T-helper 2 cell treated with Interferon-gamma antibody and Interleukin-4, amounts not matched to agents 5 μg/mL and 100 μg/mL, for 36 hours (primary cell): ENCODE results near the gene RFPL4A.
"Not testable (repeated sequence)": the region's sequence is repeated elsewhere in the genome, so short reads cannot be mapped to it uniquely, and the experiment has no call there.

Source experiments
- DNase-seq: peaks from one replicate; pipeline ENCODE4 v3.0.0; 2021; ENCODE audit warnings: low spot score
- H3K27ac Mint-ChIP-seq: one replicate; pipeline ENCODE4 v1.8.0; 2021; ENCODE audit warnings: mild to moderate bottlenecking, mixed read lengths
- H3K27me3 Mint-ChIP-seq: one replicate; pipeline ENCODE4 v1.8.0; 2021; ENCODE audit warnings: low read depth, mixed read lengths
- H3K36me3 Mint-ChIP-seq: one replicate; pipeline ENCODE4 v1.8.0; 2021; ENCODE audit warnings: low read depth, mixed read lengths
- H3K4me1 Mint-ChIP-seq: one replicate; pipeline ENCODE4 v1.8.0; 2021; ENCODE audit warnings: low read depth, mixed read lengths
- H3K4me3 Mint-ChIP-seq: one replicate; pipeline ENCODE4 v1.8.0; 2022; ENCODE audit warnings: mild to moderate bottlenecking, moderate library complexity, mixed read lengths
- H3K9me3 Mint-ChIP-seq: one replicate; pipeline ENCODE4 v1.8.0; 2021; ENCODE audit warnings: mixed read lengths

The RFPL4A gene

DNA sequence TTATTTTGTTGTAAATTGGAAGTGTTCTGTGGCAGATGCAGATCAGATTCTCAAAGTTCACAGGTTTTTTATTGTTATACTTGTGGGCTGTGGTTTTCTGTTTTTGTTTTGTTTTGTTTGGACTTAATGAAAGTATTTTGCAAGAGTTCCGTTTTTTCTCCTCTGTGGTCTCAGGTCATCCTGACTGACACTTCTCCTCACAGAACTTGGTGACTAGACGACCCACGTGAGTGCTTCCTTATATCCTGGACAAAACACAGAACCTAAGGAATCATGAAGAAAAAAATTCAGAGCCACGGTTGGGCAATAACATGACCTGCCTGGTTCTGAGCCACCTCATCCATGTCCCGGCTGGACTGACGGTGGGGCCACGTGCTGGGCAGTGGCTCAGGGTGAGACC lies 7.6 kb downstream of the RFPL4A start:
- no peak for DNase-seq
- H3K9me3 Mint-ChIP-seq: peaks cover 36% of the 10 kb centered on the region
- H3K36me3 Mint-ChIP-seq: no peaks in the 10 kb centered on the region
- H3K27me3 Mint-ChIP-seq: no peaks in the 10 kb centered on the region
- no peak overlapping the region for H3K4me3 Mint-ChIP-seq
- no peak overlapping the region for H3K27ac Mint-ChIP-seq
- no peaks in the 10 kb centered on the region for H3K4me1 Mint-ChIP-seq

DNA sequence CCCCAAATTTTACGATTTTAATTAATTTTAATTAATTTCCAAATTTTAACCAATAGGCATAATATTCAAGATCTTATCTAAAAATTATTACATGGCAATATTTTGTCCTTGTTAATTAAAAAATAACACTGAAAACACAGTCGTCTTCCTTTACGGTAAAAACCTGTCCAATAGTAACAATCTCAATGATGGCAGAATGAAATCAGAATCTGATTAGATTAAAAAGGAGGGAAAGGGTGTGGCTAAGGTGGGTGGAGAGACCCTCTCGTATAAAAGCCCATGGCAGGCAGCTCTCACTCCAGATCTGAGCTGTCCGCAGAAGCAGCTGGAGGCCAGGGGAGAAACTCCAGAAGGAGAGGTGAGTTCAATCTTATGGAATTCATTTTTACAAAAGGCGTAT lies 9.9 kb downstream of the RFPL4A start, which contains the start of gene RFPL4AL1:
Gene RFPL4AL1 (plus strand): TSS at position 301 of the 400 bp plus-strand sequence. CDS start 2,687 bp downstream, outside the sequence.
- not testable (repeated sequence) for H3K27ac Mint-ChIP-seq, DNase-seq, H3K36me3 Mint-ChIP-seq, H3K4me3 Mint-ChIP-seq, H3K4me1 Mint-ChIP-seq, H3K27me3 Mint-ChIP-seq
- peaks cover 37% of the 10 kb centered on the region for H3K9me3 Mint-ChIP-seq

DNA sequence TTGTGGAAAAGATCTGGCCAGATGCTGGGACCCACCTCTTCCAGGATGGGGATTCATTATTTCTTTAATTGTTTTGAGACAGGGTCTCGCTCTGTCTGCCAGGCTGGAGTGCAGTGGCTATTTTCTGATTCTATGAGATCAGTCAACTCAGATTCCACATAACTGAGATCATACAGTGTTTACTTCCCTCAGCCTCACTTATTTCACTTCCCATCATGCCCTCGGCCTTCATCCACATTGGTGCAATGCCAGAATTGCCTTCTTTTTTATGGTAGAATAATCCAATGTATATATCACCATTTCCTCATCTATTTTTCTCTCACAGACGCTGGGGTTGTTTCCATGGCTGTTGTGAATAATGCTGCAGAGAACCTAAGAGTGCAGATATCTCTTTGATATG lies 10.7 kb downstream of the RFPL4A start:
- H3K4me3 Mint-ChIP-seq, H3K27ac Mint-ChIP-seq, H3K27me3 Mint-ChIP-seq, H3K4me1 Mint-ChIP-seq, H3K36me3 Mint-ChIP-seq, DNase-seq: not testable (repeated sequence)
- H3K9me3 Mint-ChIP-seq: peaks cover 36% of the 10 kb centered on the region

DNA sequence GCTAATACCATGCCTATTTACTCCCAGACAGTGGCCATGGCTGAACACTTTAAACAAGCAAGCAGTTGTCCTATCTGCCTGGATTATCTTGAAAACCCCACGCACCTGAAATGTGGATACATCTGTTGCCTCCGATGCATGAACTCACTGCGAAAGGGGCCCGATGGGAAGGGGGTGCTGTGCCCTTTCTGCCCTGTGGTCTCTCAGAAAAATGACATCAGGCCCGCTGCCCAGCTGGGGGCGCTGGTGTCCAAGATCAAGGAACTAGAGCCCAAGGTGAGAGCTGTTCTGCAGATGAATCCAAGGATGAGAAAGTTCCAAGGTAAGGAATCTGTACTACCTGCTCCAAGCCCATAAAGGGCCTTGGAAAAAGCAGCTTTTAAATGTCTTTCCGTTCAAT lies 18.6 kb downstream of the RFPL4A start:
- no peaks in the 10 kb centered on the region for H3K4me1 Mint-ChIP-seq
- H3K27me3 Mint-ChIP-seq: no peaks in the 10 kb centered on the region

DNA sequence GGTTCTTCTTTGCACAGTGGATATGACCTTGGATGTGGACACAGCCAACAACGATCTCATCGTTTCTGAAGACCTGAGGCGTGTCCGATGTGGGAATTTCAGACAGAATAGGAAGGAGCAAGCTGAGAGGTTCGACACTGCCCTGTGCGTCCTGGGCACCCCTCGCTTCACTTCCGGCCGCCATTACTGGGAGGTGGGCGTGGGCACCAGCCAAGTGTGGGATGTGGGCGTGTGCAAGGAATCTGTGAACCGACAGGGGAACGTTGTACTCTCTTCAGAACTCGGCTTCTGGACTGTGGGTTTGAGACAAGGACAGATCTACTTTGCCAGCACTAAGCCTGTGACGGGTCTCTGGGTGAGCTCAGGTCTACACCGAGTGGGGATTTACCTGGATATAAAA lies 19.4 kb downstream of the RFPL4A start:
- no peaks in the 10 kb centered on the region for H3K4me1 Mint-ChIP-seq
- no peak for DNase-seq
- peaks cover 22% of the 10 kb centered on the region for H3K9me3 Mint-ChIP-seq

More for the DNA sequence above, 18.6 kb downstream of the RFPL4A start:
- DNase-seq: no peak
- Mint-ChIP-seq H3K27ac (no peak overlapping the region), H3K4me3 (no peak overlapping the region), H3K36me3 (no peaks in the 10 kb centered on the region), H3K9me3 (peaks cover 22% of the 10 kb centered on the region)

DNA sequence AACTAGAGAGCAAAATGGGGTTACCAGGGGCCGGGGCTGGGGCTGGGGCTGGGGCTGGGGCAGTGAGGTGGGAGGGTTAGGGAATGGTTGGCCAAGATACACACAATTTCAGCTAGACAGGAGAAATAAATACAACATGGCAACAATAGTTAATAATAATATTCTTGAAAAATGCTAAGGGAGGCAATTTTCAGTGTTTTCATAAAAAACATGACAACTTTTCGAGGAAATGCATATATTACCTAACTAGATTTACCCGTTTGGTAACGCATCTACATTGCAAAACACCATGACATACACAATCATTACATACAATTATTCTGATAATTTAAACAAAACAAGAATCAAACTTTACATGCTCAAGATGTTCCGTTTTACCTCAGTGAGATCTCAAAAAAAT lies 22.2 kb downstream of the RFPL4A start:
- no peaks in the 10 kb centered on the region for H3K27me3 Mint-ChIP-seq
- no peaks in the 10 kb centered on the region for H3K36me3 Mint-ChIP-seq
- H3K27ac Mint-ChIP-seq: no peak overlapping the region
- H3K4me1 Mint-ChIP-seq: no peaks in the 10 kb centered on the region
- no peak overlapping the region for H3K4me3 Mint-ChIP-seq
- peaks cover 17% of the 10 kb centered on the region for H3K9me3 Mint-ChIP-seq
- DNase-seq: no peak

More for the DNA sequence above, 19.4 kb downstream of the RFPL4A start:
- no peak overlapping the region for H3K4me3 Mint-ChIP-seq
- no peak overlapping the region for H3K27ac Mint-ChIP-seq
- H3K36me3 Mint-ChIP-seq: no peaks in the 10 kb centered on the region
- no peaks in the 10 kb centered on the region for H3K27me3 Mint-ChIP-seq

DNA sequence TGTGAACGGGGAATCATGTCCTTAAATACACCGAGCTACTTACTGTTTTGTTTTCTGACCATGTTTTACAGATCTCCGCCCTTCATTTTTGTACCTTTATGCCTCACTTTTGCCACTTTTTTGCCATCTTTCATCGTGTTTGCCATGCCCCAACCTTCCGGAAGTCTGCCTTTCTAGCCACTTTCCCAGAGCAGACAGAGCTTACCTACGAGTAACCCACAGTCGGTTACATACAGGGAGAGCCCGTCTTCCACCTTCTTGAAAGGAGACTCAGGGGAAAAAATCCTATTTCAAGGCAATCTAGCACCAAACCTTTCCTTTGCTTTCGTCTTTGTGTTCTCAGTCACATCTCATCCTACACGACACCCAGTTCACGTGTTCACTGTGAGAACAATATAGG lies 36.1 kb downstream of the RFPL4A start:
- Mint-ChIP-seq H3K27me3 (no peaks in the 10 kb centered on the region), H3K36me3 (no peaks in the 10 kb centered on the region), H3K27ac (no peak overlapping the region), H3K4me3 (no peak overlapping the region), H3K4me1 (no peaks in the 10 kb centered on the region), H3K9me3 (peaks cover 28% of the 10 kb centered on the region)
- no peak for DNase-seq

DNA sequence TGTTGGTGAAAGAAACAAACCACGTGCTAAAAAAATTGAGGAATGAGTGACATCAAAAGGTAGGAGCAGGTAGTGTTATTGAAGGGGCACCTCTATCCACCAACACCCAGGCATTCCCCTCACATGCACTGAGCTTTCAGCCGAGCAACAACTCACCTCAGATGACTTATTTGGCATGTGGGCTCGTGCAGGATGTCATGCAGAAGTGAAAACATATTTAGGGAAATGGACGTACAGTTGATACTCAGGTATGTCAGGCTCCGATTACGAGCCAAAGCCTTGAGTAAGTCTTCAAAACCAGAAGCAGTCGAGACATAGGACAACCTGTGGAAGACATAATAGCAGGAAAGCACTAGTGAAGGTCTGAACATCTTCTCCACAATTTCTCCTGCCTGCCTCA lies 42.5 kb downstream of the RFPL4A start:
- Mint-ChIP-seq H3K4me1 (no peaks in the 10 kb centered on the region), H3K27me3 (no peaks in the 10 kb centered on the region), H3K9me3 (peaks cover 47% of the 10 kb centered on the region), H3K36me3 (no peaks in the 10 kb centered on the region), H3K4me3 (no peak overlapping the region), H3K27ac (no peak overlapping the region)
- no peak for DNase-seq

DNA sequence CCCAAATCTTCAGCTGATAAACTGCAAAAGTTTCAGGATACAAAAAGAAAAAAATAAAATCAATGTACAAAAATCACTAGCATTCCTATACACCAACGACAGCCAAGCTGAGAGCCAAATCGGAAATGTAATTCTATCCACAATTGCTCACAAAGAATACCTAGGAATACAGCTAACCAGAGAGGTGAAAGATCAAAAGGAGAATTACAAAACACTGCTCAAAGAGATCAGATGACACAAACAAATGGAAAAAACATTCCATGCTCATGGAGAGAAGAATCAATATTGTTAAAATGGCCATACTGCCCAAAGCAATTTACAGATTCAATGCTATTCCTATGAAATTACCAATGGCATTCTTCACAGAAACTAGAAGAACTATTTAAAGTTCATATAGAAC lies 43.4 kb downstream of the RFPL4A start:
- H3K9me3 Mint-ChIP-seq: peaks cover 49% of the 10 kb centered on the region
- H3K27ac Mint-ChIP-seq: no peak overlapping the region
- no peaks in the 10 kb centered on the region for H3K4me1 Mint-ChIP-seq
- H3K27me3 Mint-ChIP-seq: no peaks in the 10 kb centered on the region
- no peaks in the 10 kb centered on the region for H3K36me3 Mint-ChIP-seq
- no peak overlapping the region for H3K4me3 Mint-ChIP-seq
- no peak for DNase-seq

DNA sequence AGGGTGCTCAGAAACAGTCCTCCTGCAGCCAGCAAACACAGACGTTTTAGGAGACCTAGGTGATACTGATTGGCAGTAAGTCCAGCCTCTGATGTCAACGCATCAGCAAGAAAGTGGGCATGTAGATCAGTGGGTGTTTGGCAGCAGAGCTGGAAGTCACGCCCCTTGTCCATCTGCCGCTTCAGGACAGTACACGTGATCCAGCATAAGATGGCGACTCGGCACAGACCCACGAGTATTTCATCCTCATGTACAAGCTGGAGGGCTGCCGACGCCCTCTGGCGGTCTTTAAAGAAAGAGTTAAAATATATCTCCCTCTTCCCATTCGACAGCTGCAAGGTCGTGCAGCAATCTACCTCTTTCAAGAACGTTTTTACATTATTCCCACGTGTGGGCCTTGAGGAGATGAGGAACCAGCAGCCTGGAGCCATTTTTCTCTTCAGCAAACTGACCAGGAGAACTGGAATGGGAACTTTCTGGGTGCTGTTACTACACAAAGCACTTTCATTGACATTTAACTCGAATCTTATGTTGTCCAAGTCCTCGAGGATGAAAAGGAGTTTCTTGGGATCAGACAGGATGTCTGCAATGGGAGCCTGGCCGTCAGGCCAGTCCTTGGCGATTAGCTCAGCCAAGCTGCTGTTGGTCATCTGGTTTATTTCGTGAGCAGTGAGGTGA lies 50.6 kb downstream of the RFPL4A start:
- Mint-ChIP-seq H3K4me1 (no peaks in the 10 kb centered on the region), H3K4me3 (no peak overlapping the region), H3K9me3 (peaks cover 51% of the 10 kb centered on the region), H3K27ac (no peak overlapping the region), H3K27me3 (no peaks in the 10 kb centered on the region), H3K36me3 (no peaks in the 10 kb centered on the region)
- no peak for DNase-seq

DNA sequence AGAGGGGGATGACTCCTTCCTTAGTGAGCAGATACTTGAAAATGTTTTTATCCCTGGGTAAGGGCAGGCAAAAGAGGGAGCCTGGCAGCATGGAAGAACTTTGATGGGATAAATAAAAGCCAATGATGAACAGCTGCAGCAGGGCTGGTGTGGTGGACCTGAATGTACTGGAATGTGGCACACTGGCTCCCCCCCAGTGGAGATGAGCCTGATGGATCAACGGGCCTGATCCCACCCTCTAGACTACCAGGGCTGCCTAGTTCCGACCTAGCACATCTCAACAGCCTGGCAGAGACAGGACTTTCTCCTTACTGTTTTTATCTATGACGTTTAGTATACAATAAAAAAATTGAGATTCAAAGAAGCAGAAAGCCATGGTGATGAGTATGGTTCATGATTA lies 52.4 kb downstream of the RFPL4A start:
- Mint-ChIP-seq H3K27me3 (no peaks in the 10 kb centered on the region), H3K9me3 (peaks cover 56% of the 10 kb centered on the region), H3K36me3 (no peaks in the 10 kb centered on the region), H3K4me3 (no peak overlapping the region), H3K4me1 (no peaks in the 10 kb centered on the region), H3K27ac (no peak overlapping the region)
- DNase-seq: no peak

DNA sequence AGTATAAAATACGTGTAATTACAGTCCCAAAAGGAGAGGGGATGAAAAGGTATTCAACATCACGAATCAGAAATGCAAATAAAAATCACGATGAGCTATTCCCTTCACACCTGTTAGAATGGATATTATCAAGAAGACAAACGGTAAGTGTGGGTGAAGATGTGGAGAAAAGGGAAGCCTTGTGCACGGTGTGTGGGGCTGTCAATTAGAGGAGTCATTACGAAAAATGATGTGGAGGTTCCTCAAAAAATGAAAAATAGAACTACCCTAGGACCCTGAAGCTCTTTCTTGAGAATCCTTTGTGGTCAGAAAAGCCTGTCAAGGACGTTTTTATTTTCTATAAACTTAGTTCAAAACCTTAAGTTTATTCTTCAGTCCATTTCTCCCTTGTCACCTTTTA lies 53.6 kb downstream of the RFPL4A start:
- no peak overlapping the region for H3K4me3 Mint-ChIP-seq
- no peak for DNase-seq
- no peak overlapping the region for H3K27ac Mint-ChIP-seq
- H3K9me3 Mint-ChIP-seq: peaks cover 49% of the 10 kb centered on the region
- H3K4me1 Mint-ChIP-seq: no peaks in the 10 kb centered on the region
- no peaks in the 10 kb centered on the region for H3K27me3 Mint-ChIP-seq
- H3K36me3 Mint-ChIP-seq: no peaks in the 10 kb centered on the region
